Activated naive CD4-positive, alpha-beta T cell treated with Interleukin-2 at 50 U/mL for 16 hours (primary cell): ENCODE results near the gene CNGA1.
"Not testable (repeated sequence)": the region's sequence is repeated elsewhere in the genome, so short reads cannot be mapped to it uniquely, and the experiment has no call there.

Source experiments
- DNase-seq: peaks from one replicate; pipeline ENCODE4 v3.0.0-alpha.2; 2020

The CNGA1 gene

DNA sequence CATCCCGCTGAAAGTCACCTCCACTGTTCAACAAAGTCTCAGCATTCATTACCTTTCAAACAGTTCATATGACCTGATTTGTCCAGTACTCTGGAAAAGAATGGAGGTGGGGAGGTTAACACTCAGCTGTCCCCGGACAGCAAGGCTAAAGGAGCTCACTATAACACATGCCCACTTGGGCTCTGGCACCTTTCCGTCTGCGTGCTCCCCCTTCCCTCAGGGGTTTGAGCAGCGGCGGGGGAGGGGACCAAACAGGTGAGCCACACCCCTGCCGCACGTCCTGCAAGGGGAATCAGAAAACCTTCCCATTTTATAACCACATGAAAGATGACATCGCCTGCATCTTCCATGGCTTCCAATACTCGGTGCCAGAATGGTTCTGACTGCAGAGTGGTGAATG is 62.2 kb downstream of the CNGA1 start:
- no peak for DNase-seq

DNA sequence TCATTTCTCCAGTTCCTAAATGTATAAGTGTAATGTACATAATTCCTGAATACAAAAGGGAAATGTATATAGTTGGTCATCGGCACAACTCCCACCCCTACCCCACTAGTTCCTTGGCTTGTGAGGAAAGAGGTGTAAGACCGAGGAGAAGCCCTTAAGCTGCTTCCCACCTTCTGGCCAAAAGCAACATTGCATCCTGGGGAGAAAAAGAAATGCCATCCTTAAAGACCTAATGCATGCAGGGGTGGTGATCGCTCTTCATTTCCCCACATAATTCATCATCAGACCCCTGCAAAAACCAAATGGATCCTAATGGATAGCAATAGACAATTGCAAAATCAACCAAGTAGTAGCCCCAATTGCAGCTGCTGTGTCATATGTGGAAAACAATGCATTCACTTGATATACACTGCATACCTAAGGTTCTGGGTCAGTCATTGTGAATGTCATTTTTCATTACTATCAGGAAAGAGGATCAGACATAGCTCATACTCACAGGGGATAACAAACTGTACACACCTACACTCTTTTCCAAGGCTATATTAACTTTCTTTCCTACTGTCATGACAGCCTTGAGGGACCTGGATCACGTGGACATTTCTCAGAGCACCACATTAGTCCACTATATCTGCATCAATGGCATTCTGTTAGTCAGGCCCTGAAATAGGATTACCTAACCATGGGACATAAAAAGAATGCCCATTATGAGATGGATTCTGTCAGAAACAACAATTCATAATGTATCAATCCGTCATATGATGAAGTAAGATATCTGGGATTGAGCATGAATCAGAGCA is 70.4 kb downstream of the CNGA1 start:
- DNase-seq = no peak

DNA sequence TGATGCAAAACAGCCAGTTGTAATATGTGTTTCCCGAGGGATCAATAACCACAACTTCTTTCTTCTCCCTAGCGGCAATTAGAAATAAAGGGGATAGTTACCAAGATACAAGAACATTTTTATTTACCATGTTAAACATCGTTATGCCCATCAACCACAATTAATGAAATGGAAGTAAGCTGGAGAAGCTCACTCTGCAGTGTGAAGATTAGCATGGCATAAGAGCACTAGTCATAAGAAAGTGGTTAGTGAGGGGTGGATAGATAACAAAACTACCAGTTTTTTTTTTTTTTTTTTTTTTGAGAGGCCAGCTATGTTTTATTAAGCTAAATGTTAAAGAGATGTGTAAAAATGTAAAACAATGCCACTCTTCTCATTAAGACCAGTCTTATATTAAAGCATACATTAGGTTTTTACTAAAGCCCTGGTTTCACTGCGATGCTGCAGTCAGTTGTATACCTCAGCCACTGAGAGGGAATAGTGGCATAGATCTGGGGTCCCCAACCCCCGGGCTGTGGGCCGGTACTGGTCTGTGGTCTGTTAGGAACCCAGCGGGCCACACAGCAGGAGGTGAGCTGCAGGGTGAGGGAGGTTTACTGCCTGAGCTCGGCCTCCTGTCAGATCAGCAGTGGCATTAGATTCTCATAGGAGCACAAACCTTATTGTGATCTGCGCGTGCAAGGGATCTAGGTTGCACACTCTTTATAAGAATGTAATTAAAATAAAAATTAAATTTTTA is 74.2 kb downstream of the CNGA1 start:
- no peak for DNase-seq

DNA sequence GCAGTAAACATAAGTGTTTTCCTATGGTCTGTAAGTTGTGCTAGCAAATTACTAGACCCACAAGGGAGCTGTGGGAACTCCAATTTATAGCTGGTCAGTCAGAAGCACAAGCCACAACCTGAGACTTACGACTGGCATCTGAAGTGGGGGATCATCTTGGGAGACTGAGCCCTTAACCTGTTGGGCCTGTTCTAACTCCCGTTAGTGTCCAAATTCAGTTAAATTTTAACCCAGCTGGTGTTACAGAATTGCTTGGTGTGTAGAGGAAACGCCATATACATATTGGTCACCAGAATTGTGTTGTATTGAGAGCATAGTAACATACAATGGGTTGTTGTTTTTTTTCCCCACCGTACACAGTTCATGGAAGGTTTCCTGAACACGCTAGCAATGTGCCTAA is 77.0 kb downstream of the CNGA1 start:
- DNase-seq = no peak

DNA sequence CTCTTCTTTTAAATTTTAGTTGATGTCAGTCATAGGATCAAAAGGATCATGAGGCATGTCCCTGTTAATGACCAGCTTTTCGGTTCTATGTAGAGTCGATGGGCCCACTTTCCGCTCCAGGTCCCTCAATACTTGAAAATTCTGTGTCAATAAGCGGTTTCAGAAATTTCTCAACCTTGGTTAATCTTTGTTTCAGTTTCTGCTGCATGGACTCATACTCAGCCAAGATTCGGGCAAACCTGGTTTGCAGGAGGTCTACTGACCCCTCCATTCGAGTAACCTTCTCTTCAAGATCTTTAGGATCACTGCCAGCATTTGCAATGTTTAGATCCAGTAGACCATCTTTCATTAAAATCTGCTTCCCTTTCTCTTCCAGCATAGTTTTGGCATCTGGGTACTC is 80.1 kb downstream of the CNGA1 start:
- DNase-seq = no peak

DNA sequence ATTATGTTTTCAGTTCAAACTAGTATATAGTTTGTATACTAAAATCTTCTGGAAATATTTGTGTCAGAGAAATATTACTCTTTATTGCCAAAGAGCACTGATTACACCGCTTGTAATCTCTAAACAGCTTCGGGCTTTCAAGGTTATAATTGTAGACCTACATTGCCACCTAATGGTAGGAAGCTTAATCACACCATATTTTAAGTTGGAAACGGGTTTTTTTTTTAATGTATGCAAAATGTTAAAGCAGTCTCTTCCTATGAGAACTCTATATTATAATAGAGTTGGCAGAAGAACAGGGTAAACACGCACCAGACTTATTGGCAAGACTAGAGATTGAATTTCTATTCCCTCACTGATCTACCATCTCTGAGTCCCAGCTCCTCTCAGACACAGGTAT is 82.6 kb downstream of the CNGA1 start:
- DNase-seq = no peak

DNA sequence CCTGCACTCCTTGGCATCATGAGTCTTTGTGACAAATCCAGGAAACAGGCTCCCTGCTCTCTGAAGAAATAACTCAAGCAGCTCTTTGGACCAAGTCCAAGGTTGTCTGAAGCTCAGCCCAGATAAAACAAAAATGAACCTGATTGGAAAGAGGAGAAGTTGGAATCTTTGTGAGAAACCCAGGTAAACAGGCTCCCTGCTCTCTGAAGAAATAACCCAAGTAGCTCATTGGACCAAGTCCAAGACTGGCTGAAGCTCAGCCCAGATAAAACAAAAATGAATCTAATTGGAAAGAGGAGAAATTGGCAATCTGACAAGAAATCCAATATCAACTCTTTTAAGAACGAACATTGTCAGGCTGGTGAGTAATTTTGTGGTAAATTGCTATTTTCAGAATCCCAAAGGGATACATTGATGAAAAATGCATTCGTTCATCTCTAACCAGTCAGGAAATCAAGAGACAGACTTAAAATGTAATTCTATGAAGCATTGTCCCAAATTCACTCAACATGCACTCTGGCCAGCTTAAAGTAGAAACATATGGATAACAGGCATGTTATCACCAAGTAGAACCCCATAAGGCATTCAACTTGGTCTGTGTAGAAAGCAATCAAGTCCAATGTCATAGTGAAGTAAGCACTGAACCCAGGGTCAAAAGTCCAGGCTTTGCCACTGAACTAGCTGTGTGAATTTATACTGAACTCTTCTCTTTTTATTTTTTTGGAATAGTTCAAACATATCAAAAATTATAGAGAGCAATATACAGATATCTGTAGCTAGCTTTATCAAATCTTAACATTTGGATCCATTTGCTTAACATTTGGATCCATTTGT is 85.3 kb downstream of the CNGA1 start:
- DNase-seq = no peak

DNA sequence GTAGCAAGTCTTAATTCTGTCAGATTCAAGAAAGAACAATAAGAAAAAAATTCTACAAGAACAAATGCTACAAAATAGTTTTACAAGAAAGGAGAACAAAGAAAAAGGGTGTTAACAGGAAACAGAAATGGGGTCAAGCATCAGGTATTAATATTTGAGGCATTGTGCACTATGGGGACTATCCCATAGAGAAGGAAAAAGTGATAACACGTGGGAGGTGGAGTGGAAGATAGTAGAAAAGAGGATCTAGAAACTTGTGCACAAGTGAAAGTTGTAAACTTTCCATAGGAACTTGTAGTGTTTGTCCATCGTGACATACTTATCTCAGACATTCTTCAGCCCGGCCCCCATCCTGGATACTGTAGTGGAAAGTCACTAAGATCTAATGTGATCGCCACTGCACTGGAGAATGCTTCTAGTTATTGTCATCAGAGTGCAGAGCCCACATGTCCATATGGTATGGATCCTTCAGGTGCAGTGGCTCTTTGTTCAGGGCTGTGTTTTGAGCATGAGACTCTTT is 86.7 kb downstream of the CNGA1 start:
- DNase-seq = no peak

DNA sequence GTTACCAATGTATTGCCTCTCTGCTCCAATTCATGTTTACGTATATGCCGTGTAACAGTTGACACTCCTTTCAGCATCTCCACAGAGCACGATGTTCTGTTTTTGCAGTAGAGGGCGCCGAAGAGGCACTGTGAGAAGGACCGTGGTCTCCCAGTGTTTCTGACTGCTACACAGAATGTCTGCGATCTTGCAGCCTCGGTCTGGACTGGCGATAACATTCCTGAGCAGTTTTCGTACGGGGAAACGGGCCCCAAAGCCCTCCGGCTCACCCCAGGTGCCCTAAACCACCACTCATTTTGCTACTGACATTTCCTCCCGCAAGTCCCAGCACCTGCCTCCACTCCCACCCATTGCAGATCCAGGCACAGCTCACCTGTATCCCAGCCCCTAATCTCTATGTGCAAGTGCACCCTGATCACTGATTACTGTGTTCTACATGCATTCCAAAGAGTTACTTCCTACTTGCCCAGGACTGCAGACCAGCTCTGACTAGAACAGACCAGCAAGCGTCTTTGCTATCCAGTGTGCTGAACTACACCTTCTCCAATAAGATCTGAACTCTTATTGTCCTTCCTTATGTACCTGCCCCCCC is 89.7 kb downstream of the CNGA1 start:
- peak; percentile 46 for DNase-seq

DNA sequence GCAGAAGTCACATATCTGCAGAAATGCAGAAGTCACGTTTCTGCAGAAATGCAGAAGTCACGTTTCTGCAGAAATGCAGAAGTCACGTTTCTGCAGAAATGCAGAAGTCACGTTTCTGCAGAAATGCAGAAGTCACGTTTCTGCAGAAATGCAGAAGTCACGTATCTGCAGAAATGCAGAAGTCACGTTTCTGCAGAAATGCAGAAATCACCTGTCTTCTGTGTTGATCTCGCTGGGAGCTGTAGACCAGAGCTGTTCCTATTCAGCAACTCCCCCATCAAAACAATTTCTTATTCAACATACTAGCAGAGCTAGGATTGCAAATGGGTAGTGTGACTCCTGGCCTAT is 93.2 kb downstream of the CNGA1 start:
- DNase-seq = not testable (repeated sequence)

DNA sequence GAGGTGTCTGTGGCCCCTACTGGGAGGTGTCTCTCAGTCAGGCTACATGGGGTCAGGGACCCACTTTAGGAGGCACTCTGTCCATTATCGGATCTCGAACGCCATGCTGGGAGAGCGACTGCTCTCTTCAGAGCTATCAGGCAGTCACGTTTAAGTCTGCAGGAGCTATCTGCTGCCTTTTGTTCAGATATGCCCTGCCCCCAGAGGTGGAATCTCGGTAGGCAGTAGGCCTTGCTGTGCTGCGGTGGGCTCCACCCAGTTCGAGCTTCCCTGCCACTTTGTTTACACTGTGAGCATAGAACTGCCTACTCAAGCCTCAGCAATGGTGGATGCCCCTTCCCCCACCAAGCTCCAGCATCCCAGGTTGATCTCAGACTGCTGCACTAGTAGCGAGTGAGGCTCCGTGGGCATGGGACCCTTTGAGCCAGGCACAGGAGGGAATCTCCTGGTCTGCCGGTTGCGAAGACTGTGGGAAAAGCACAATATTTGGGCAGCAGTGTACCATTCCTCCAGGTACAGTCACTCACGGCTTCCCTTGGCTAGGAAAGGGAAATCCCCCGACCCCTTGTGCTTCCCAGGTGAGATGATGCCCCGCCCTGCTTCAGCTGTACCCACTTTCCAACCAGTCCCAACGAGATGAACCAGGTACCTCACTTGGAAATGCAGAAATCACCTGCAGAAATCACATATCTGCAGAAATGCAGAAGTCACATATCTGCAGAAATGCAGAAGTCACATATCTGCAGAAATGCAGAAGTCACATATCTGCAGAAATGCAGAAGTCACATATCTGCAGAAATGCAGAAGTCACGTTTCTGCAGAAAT is 93.8 kb downstream of the CNGA1 start:
- DNase-seq = not testable (repeated sequence)

DNA sequence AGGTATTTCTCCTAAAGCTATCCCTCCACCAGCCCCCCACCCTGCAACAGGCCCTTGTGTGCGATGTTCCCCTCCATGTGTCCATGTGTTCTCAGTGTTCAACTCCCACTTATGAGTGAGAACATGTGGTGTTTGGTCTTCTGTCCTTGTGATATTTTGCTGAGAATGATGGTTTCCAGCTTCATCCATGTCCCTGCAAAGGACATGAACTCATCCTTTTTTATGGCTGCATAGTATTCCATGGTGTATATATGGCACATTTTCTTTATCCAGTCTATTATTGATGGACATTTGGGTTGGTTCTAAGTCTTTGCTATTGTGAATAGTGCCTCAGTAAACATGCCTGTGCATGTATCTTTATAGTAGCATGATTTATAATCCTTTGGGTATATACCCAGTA is 99.3 kb downstream of the CNGA1 start:
- DNase-seq = not testable (repeated sequence)

DNA sequence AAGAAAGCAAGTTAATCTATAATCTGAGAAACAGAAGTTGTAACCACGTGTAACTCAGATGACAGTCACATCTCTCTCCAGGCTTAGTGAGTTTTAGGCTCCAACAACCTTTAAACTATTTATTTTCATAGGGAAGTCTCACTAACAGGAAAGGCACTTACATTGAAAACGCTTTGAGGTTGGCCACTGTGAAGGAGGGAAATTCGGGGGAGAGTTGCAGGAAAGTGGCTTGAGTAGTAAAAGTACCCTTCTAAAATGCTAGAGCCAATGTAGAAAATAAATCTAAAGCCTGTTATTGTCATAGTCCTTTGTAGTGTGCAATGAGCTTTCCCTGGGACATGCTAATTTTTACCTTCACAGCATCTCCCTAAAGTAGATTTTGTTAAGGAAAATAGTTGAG is 101.1 kb downstream of the CNGA1 start:
- no peak for DNase-seq

DNA sequence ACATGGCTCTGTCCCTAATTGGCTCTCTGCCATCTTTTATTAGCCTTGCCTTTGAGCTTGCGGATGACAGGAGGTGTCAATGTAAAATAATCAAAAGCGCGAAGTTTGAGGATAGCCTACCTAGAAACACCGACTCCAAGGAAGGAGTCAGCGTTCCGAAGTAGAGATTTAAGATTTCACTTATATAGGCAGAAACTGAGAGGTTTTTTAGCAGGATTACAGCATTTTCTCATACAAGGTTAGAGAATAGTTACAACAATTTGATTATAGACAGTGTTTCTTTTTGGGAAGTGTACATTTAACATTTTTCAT is 101.6 kb downstream of the CNGA1 start:
- no peak for DNase-seq

DNA sequence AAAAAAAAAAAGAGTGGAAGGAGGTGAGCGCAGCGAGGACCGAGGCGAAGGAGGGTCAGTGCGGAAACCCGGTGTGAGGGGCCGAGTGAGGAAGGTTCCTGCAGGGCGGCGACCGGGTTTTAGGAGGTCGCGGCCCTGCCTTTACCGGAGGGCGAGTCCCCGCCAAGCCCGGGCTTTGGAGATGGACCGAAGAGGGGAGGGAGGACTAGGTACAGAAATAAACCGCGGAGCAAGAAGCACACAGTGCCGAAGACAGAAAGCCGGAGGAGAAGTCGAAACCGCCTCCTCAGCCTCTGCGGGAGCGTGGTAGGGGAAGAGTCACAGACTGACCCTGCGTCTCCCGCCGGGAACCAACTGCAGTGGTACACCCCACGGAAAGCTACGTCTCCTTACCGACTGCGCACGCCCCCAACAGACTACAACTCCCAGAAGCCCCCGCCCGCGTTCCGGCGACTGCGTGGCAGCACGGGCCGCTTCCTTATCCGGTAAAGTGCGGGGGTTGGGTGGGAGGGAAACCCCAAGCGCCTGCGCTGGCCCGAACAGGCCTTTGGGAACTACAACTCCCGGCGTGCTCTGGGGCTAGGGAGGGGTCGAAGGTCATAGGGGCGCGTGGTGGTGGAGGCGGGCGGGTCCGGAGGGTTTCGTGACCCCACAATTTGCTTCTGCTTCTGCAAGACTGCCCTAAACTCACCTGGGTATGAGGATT is 102.1 kb downstream of the CNGA1 start, which contains the start of gene NFXL1:
Gene NFXL1 (minus strand): TSS at position 364 of the 706 bp plus-strand sequence. CDS start 380 bp downstream, outside the sequence.
- DNase-seq = peak; percentile 97

DNA sequence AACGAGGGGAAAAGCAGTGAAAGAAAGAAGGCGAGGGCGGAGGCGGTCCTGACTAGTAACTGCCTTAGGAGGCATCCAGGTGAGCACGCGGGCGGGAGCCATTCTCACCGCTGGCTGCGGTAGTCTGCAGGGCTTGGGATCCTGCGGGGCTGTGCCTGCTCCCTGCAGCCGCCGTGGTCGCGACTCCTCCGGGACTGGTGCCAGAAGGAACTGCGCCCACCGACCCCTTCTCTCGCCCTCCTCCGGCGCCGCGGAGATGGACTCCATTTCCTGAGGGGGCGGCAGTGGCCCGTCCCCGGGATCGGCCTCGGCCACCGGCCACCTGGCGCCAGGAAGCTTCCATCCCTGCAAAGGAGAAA is 102.6 kb downstream of the CNGA1 start:
- DNase-seq = peak; percentile 43

DNA sequence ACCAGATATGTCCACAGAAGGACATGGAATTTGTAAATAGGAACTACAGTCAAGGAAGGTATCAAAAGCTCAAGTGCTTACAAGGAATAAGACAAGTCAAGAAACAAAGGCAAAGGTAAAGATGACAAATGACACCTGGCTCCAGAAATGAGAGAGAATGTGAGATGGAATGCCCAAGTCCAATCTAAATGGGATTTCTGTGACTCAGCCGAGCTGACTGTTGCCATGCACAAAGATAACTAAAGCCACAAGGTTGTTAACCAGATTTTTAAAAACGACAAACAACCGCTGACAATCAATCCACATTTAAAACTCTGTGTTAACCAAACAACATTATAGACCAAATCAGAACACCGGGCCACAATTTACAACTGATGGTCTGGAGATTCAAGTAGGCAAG is 103.2 kb downstream of the CNGA1 start:
- no peak for DNase-seq

DNA sequence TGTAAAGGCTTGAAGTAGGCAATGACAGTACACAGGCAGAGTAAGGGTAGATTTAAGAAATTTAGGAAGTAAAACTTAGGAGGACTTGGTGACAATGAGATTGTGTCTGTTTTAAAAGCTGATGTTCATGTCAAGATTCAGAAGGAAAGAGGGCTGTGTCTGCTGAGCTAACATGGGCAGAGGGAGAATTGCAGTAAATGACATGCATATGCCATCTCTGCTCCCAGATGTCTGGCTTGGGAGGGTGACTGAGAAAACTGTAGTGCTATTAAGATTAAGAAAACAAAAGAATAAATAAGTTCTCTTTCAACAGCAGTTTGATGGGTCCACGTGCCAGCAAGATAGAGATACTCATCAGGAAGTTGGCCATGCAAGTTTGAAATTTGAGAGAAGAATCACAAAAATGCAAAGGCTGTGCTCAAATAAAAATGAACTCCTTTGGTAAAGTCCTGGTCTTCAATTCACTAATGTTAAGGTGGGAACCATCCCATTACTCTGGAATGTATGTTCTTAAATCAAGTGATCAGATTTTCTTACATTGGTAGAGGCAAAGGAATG is 109.3 kb downstream of the CNGA1 start:
- no peak for DNase-seq

DNA sequence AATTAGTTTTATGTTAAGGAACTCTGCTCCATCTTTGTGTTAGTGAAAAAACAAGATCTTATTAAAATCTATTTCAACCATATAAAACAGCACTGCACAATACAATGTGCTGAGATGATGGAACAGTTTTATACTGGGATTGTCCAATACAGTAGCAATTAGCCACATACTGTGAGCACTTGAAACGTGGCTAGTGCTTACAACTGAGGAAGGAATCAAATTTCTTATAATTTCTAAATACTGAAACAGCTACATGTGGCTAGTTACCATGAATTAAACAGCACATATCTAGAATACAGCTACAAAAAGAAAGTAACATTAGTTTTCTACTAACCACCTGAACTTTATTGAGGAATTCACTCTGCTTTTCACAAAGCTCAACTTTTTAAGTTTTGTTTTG is 116.8 kb downstream of the CNGA1 start:
- DNase-seq = no peak

DNA sequence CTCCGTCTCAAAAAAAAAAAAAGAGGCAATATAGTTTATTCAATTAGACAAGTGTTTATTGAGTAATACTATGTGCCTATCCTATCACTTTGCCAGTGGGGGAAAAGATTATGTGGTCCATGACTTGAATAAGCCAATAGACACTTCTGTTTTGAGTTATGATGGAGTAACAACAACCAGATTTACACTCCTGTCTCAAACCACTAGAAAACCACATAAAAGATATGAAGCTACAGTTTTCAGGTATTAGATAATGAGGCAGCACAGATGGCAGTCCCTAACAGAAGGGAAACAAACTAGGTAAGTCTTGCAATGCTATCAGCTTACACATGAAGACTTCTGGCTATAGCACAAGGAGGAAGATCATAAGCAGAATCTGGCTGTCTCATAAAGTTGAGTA is 124.6 kb downstream of the CNGA1 start:
- DNase-seq = no peak
